ENCODE data around the gene RGS9BP. TPM values are rescaled to one million over a fixed set of nuclear protein-coding genes. Genes with fewer than 3 reads are reported as not detected.
A peak's percentile ranks its signal among the peaks of the same experiment; 100 is the strongest.
"Not testable (repeated sequence)": the region's sequence is repeated elsewhere in the genome, so short reads cannot be mapped to it uniquely, and the experiment has no call there.

RGS9BP gene
- total and polyA plus RNA-seq, 5 experiments from 2014 or later = 0.16 to 0.36 (median 0.20) TPM

GRCh38 chr19:32691291-32691951 is 15.8 kb downstream of the RGS9BP start, which contains the start of gene NUDT19:
TSS of gene NUDT19 (plus strand) at chr19:32691821. CDS start at chr19:32691961, 140 bp downstream.
- peaks cover 0 to 2% (median 0%) of the 10 kb centered on the region in 9 donors for H3K9me3 Mint-ChIP-seq
- H3K4me3 Mint-ChIP-seq = peak within 1 kb of the TSS; percentile 89 to 97 (median 96)
- H3K27me3 Mint-ChIP-seq = no peaks in the 10 kb centered on the region

DNA sequence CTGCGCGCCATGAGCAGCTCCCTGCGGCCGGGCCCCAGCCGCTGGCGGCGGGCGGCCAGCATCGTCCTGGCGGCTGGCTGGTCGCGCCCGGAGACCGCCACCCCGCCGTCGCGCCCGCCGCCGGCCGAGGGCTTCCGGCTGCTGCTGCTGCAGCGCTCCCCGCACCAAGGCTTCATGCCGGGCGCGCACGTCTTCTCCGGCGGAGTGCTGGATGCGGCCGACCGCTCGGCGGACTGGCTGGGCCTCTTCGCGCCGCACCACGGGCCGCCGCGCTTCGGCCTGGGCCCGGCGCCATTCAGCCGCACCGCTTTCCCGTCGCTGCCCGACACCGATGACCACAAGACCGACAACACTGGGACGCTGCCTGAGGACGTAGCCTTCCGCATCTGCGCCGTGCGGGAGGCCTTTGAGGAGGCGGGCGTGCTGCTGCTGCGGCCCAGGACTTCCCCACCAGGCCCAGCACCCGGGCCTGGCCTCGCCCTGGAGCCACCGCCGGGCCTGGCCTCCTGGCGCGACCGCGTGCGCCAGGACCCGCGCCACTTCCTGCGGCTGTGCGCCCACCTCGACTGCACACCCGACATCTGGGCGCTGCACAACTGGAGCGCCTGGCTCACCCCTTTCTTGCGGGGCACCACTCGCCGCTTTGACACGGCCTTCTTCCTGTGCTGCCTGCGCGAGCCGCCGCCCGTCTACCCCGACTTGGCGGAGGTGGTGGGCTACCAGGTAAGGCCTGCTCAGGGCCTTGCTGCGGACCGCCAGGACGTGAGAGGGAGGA is 16.5 kb downstream of the RGS9BP start:
- DNase-seq (peak in 9 of 10 donors; percentile 32 to 72 (median 45)), ATAC-seq (peak; percentile 61 to 66)
- POLR2A ChIA-PET = interaction anchor here (0.6 to 2.5 kb wide), 8 partner anchors 16 to 485 kb away, joined by 4 to 41 read pairs (median 8); partner anchors contain the start of genes ANKRD27, CEP89, FAAP24 and PDCD5
- H3K27me3 Mint-ChIP-seq = no peaks in the 10 kb centered on the region
- H3K9me3 Mint-ChIP-seq = peaks cover 0 to 2% (median 0%) of the 10 kb centered on the region in 9 donors
- peaks cover 4 to 15% (median 7%) of the 10 kb centered on the region in 3 donors for H3K36me3 Mint-ChIP-seq
- H3K4me1 Mint-ChIP-seq = peaks cover 33 to 66% (median 55%) of the 10 kb centered on the region in 4 donors
- H3K27ac Mint-ChIP-seq = peak overlapping the region; percentile 92 to 98 (median 96)
- H3K4me3 Mint-ChIP-seq = peak overlapping the region; percentile 89 to 97 (median 96)

More at GRCh38 chr19:32691291-32691951, 15.8 kb downstream of the RGS9BP start, which contains the start of gene NUDT19:
- Mint-ChIP-seq H3K36me3 (peaks cover 4 to 11% (median 6%) of the 10 kb centered on the region in 3 donors), H3K4me1 (peaks cover 33 to 60% (median 51%) of the 10 kb centered on the region in 4 donors), H3K27ac (peak within 1 kb of the TSS; percentile 92 to 98 (median 96))
- DNase-seq (peak; percentile 56 to 87 (median 66)), ATAC-seq (peak; percentile 78 to 79)
- POLR2A ChIA-PET = interaction anchor here (0.6 to 2.5 kb wide), 9 partner anchors 15 to 486 kb away, joined by 3 to 41 read pairs (median 4); partner anchors contain the start of genes ANKRD27, CEP89, FAAP24 and PDCD5

DNA sequence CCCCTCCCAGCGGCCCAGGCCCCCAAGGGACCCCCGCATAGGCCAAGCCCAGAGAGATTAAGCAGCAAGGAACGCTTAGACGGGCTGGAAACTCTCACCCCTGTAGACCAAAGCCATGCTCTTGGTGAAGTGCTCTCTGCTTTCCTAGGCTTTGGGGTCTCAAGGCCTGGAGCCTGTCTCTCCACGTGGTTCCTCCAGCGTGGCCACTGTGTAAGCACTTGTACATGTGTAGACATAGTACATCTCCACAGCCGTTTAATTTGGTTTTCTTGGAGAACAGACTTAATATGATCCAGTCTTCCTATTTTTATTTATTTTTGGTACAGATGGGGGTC is 17.0 kb downstream of the RGS9BP start:
- POLR2A ChIA-PET = interaction anchor here (0.7 to 2.5 kb wide), 5 partner anchors 17 to 484 kb away, joined by 3 to 25 read pairs (median 6); partner anchors contain the start of genes ANKRD27 and RGS9BP
- ATAC-seq (peak; percentile 18 to 19), DNase-seq (no peak)
- peaks cover 38 to 72% (median 60%) of the 10 kb centered on the region in 4 donors for H3K4me1 Mint-ChIP-seq
- H3K36me3 Mint-ChIP-seq = peaks cover 7 to 20% (median 11%) of the 10 kb centered on the region in 3 donors
- no peaks in the 10 kb centered on the region for H3K27me3 Mint-ChIP-seq
- peak overlapping the region; percentile 89 to 97 (median 96) for H3K4me3 Mint-ChIP-seq
- H3K27ac Mint-ChIP-seq = peak overlapping the region; percentile 92 to 98 (median 96)
- H3K9me3 Mint-ChIP-seq = peaks cover 0 to 2% (median 0%) of the 10 kb centered on the region in 9 donors

GRCh38 chr19:32693151-32694108 is 17.8 kb downstream of the RGS9BP start:
- ATAC-seq (peak; percentile 12 to 28), DNase-seq (peak in 8 of 10 donors; percentile 35 to 70 (median 58))
- H3K36me3 Mint-ChIP-seq = peaks cover 11 to 28% (median 14%) of the 10 kb centered on the region in 3 donors
- peak overlapping the region; percentile 89 to 97 (median 96) for H3K4me3 Mint-ChIP-seq
- peaks cover 42 to 75% (median 66%) of the 10 kb centered on the region in 4 donors for H3K4me1 Mint-ChIP-seq
- not testable (repeated sequence) for H3K9me3 Mint-ChIP-seq, H3K27me3 Mint-ChIP-seq
- POLR2A ChIA-PET = interaction anchor here (0.6 to 2.5 kb wide), 7 partner anchors 17 to 484 kb away, joined by 3 to 25 read pairs (median 4); partner anchors contain the start of genes ANKRD27, CEP89 and RGS9BP
- H3K27ac Mint-ChIP-seq = peak overlapping the region; percentile 92 to 98 (median 96)

DNA sequence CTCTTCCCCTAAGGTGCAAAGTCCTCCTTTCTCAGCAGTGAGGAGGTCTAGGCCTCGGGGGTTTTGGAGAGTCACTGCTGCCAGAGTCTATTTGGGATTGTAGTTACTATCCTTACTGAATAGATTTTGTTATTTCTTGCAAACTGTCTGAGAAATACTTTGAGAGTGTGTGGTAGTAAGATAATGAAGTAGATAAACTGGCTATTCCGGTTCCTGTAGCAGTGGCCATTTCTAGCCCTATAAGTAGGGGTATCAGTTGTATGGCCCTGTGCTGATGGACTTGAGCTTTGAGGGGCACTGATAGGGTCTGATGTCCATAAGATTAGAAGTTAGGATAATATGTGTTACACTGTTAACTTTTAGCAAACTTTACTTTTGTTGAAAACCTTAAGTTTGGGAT is 18.7 kb downstream of the RGS9BP start:
- H3K9me3 Mint-ChIP-seq, H3K27me3 Mint-ChIP-seq, DNase-seq, ATAC-seq: not testable (repeated sequence)
- peaks cover 19 to 36% (median 23%) of the 10 kb centered on the region in 3 donors for H3K36me3 Mint-ChIP-seq
- peak overlapping the region in 6 of 10 donors; percentile 4 to 93 (median 50) for H3K27ac Mint-ChIP-seq
- POLR2A ChIA-PET = interaction anchor here (1.8 kb wide), 1 partner anchor 18 kb away, joined by 25 read pairs; the partner anchor contains the start of genes ANKRD27 and RGS9BP
- peaks cover 42 to 80% (median 74%) of the 10 kb centered on the region in 4 donors for H3K4me1 Mint-ChIP-seq
- peak overlapping the region; percentile 89 to 97 (median 96) for H3K4me3 Mint-ChIP-seq

GRCh38 chr19:32694851-32695250 is 19.2 kb downstream of the RGS9BP start:
- DNase-seq, ATAC-seq, H3K27me3 Mint-ChIP-seq, H3K9me3 Mint-ChIP-seq, POLR2A ChIA-PET: not testable (repeated sequence)
- peak overlapping the region in 6 of 10 donors; percentile 4 to 93 (median 43) for H3K27ac Mint-ChIP-seq
- peaks cover 42 to 78% (median 75%) of the 10 kb centered on the region in 4 donors for H3K4me1 Mint-ChIP-seq
- H3K36me3 Mint-ChIP-seq = peaks cover 23 to 40% (median 24%) of the 10 kb centered on the region in 3 donors
- H3K4me3 Mint-ChIP-seq = peak overlapping the region in 9 of 10 donors; percentile 51 to 97 (median 96)

- H3K9me3 Mint-ChIP-seq, DNase-seq, H3K27me3 Mint-ChIP-seq, ATAC-seq, POLR2A ChIA-PET: not testable (repeated sequence)
- Mint-ChIP-seq H3K36me3 (peaks cover 23 to 47% (median 31%) of the 10 kb centered on the region in 3 donors), H3K4me1 (peaks cover 42 to 81% (median 75%) of the 10 kb centered on the region in 4 donors), H3K27ac (peak overlapping the region in 4 of 10 donors; percentile 1 to 64 (median 36)), H3K4me3 (peak overlapping the region; percentile 1 to 77 (median 53))
These were observed 19.9 kb downstream of the RGS9BP start for GRCh38 chr19:32695506-32695905.

GRCh38 chr19:32696771-32697170 is 21.1 kb downstream of the RGS9BP start:
- POLR2A ChIA-PET = interaction anchor here (0.7 kb wide), 1 partner anchor 22 kb away, joined by 4 read pairs; the partner anchor contains the start of genes ANKRD27 and RGS9BP
- ATAC-seq, DNase-seq, H3K4me3 Mint-ChIP-seq, H3K27me3 Mint-ChIP-seq, H3K9me3 Mint-ChIP-seq: not testable (repeated sequence)
- Mint-ChIP-seq H3K27ac (peak overlapping the region in 2 of 10 donors; percentile 20 to 59), H3K4me1 (peaks cover 38 to 77% (median 73%) of the 10 kb centered on the region in 4 donors), H3K36me3 (peaks cover 23 to 57% (median 31%) of the 10 kb centered on the region in 3 donors)

DNA sequence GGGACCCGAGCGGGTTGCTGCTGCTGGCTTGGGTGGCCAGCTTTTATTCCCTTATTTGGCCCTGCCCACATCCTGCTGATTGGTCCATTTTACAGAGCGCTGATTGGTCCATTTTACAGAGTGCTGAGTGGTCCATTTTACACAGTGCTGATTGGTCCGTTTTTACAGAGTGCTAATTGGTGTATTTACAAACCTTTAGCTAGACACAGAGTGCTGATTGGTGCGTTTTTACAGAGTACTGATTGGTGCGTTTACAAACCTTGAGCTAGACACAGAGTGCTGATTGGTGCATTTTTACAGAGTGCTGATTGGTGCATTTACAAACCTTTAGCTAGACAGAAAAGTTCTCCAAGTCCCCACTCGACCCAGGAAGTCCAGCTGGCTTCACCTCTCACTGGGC is 24.5 kb downstream of the RGS9BP start:
- H3K4me3 Mint-ChIP-seq, ATAC-seq, H3K27me3 Mint-ChIP-seq, DNase-seq: not testable (repeated sequence)
- Mint-ChIP-seq H3K9me3 (peaks cover 0 to 20% (median 6%) of the 10 kb centered on the region in 9 donors), H3K27ac (peak overlapping the region in 1 of 10 donors; percentile 20), H3K4me1 (peaks cover 21 to 58% (median 49%) of the 10 kb centered on the region in 4 donors), H3K36me3 (peaks cover 26 to 79% (median 50%) of the 10 kb centered on the region in 3 donors)
- POLR2A ChIA-PET = interaction anchor here (0.7 to 1.2 kb wide), 3 partner anchors 17 to 25 kb away, joined by 3 to 4 read pairs (median 3); partner anchors contain the start of genes ANKRD27 and RGS9BP

DNA sequence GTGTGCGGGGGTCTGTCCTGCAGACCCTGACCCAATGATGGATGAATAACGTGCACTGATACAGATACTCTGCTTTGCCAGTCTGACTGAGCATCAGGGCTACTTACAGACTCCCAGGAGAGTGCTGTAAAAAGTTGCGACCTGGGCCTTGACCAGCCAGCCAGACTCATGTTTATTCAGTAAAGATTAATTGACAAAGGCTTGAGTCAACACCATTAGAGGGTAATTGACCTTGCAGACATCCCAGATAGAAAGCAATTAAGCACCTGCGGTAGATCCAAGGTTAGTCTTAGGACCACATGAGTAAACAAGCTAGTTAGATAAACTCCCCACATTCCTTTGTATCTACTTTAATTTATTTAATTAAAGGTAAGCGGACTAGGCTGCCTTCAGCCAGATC is 26.4 kb downstream of the RGS9BP start:
- peaks cover 13 to 46% (median 39%) of the 10 kb centered on the region in 4 donors for H3K4me1 Mint-ChIP-seq
- no peak overlapping the region for H3K4me3 Mint-ChIP-seq
- peaks cover 0 to 20% (median 6%) of the 10 kb centered on the region in 9 donors for H3K9me3 Mint-ChIP-seq
- no peak for DNase-seq
- H3K27ac Mint-ChIP-seq = no peak overlapping the region
- POLR2A ChIA-PET = no interaction called here
- no peak for ATAC-seq
- H3K36me3 Mint-ChIP-seq = peaks cover 26 to 74% (median 48%) of the 10 kb centered on the region in 3 donors
- no peaks in the 10 kb centered on the region for H3K27me3 Mint-ChIP-seq

GRCh38 chr19:32704006-32704405 is 28.4 kb downstream of the RGS9BP start:
- ATAC-seq, DNase-seq, POLR2A ChIA-PET, H3K27me3 Mint-ChIP-seq, H3K4me3 Mint-ChIP-seq, H3K27ac Mint-ChIP-seq: not testable (repeated sequence)
- peaks cover 11 to 46% (median 33%) of the 10 kb centered on the region in 4 donors for H3K4me1 Mint-ChIP-seq
- peaks cover 0 to 20% (median 6%) of the 10 kb centered on the region in 9 donors for H3K9me3 Mint-ChIP-seq
- H3K36me3 Mint-ChIP-seq = peaks cover 10 to 62% (median 39%) of the 10 kb centered on the region in 3 donors

Measured in naive thymus-derived CD8-positive, alpha-beta T cell (primary cell).